HG02840 (cell line): ENCODE measurements around the gene ATP1B1.
"Not testable (repeated sequence)": the region's sequence is repeated elsewhere in the genome, so short reads cannot be mapped to it uniquely, and the experiment has no call there.

Source experiments
- ATAC-seq: cut with Tn5 transposase; IDR thresholded peaks from one replicate; pipeline ENCODE4 v1.9.1; 2021; ENCODE audit warnings: mild to moderate bottlenecking, moderate library complexity, moderate number of reproducible peaks; ENCODE audit not compliant: unreplicated experiment, low FRiP score

Gene ATP1B1

DNA sequence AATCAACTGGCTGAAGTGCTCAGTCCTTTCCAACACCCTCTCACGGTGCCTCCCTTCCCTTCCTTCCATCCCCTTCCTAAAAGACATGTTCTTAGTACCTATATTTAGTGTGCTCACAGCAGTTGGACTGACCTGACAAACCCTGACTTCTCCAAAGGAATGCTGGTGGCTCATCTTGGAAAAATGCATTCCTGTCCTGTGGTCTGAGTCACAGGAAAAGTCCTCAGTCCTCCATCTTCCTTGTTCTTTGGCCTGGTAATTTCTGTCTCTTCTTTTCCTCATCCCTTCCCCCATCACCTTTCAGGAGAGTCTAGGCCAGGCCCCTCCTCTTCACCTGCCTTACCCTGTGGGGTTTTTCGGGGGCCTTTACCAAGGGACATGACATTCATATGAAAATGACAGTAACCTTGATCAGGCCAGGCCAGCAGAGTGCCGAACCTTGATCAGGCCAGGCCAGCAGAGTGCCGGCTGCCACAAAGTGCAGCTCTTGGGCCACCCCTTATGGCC is 7.2 kb downstream of the ATP1B1 start:
- no peak for ATAC-seq

DNA sequence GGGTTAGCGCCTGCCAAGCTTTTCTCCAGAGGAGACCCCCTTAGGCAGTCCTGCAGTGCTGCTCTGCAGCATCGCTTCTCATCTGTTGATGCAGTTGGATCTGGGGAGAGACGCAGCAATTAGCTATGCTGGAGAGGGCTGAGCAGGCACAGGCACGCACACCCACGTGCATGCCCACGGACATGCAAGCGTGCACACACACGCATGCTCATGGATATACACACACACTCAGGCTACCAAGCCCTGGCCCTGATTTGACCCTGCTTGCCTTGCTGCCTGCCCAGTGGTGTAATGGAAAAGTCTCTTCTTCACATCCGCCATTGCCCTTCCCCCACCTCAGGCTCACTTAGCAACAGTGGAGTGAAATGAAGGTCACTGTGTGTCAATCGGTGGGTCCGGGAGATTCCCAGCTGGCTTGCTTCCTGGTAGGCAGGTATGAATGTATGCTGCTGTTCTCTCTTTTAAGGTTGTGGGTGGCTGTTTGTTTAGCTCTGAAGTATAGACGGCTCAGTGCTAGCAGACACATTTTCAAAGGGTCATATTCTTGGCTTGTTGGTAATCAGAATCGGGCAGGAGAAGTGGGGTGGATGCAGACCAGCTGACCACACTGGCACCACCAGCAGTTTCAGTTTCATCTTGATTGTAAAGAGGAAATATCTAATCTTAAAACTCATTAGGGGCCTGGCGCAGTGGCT is 9.5 kb downstream of the ATP1B1 start:
- no peak for ATAC-seq

DNA sequence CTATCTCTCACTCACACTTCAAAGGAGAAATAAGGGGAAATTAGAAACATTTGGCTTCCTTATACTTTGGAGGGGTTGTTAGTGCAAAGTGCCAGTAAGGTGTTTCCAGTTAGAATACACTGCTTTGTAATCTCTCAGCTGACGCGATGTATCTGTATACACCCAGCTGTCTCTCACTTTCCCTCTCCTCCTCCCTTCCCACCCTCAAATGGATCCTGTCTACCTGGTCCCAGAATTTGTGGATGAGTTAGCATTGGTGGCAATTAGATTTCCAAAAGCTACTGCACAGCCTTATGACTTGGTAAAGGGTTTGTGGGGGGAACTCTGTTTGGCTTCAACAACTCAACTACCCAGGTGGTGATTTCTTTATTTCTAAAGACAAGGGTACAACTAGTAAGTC is 10.5 kb downstream of the ATP1B1 start:
- no peak for ATAC-seq

DNA sequence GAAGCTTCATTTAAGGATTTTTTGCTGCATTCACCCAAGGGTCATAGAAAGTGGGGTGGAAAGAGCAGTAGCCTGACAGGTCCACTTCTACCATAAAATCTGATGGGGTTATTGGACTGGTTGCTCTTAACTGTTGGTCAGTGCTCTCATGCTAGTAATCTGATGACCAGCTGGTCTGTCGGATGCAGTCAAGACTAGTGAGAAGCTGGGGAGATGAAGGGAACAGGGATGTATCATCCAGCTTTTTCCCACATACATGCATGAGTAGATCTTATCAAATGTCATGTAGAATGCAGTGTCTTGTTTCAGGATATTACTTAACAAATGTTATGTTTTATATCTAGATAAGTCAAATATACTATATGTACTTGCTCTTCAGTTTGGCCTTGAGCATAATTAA is 11.1 kb downstream of the ATP1B1 start:
- ATAC-seq = no peak

DNA sequence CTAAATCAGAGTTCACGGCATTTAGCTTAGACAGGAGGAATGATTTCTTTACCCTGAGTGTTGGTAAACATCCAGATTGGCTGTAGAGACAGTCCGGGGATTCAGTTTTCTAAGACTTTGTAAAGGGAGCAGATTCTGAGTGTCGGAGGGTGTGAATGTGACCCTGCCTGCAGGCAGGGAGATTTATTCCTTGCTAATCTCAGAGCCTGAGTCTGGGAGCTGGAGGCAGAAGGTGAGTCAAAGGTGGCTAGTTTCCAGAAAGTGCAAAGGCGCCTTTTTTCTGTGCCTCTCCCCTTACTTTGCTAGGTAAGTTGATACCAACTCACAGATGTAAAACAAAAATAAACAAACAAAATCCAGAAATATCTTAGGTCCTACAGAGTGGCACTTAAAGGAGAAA is 11.7 kb downstream of the ATP1B1 start:
- ATAC-seq = no peak

DNA sequence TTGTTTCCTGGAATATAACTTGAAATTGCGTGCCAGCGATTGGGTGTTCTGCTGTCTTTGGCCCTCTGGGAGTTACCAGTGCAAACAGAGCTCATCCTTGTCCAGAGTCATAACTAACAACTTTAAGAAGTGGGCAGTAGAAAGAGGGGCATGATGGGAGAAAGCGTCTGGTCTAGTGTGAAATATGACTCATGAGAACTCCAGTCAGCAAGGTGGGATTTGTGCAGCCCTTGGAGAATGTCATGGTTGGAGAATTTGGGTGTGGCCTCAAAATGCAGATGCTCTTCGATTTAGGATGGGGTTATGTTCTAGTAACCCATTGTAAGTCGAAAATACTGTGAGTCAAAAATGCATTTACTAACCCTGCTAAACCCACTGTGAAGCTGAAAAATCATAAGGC is 12.9 kb downstream of the ATP1B1 start:
- no peak for ATAC-seq

DNA sequence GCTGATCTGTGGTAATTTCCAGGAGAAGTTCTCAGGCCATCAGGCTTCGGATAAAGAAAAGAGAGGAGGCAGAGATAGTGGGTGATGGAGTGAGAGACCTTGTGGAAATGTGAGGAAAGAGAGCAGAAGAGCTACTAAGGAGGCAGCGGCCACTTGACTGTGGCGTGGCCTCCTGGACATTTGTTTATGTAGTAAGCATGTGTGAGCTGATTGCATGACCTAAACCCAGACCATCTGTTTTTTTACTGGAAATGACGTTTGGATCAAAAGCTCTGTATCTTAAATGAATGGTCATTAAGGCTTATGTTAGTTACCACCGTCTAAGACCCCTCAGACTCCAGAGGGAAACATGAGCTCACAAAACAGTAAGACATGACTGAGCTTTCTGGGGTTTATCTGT is 13.6 kb downstream of the ATP1B1 start:
- ATAC-seq = no peak

DNA sequence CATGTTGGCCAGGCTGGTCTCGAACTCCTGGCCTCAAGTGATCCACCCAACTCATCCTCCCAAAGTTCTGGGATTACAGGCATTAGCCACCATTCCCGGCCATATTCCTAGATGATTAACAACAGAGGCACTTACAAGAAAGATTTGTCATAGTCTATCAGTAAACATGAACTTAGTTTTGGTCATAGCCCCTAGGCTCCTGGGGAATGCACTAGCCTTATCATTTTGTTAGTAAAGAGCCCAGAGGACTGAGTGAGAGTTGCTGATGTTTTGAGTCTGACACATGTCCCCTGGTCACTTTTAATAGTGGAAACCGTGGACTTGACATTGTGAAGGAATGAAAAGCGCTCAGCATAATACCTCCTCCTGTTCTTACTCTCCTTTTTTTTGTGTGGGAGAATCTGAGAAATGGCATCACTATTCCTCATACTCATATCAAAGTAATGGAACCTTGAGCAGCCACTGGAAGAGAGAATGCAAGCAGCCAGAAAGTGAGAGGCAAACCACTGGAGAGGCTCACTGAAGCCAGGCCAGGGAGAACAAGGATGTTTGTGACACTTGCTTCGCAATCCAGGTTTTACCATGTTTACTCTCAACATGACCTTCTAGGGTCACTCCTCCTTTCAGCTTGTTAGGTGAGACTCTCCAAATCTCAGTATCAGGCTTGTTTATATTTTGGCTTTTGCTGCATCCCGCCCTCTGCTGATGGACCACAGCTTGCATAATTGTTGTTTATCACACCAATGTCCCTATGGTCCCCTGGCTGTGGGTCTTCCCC is 14.8 kb downstream of the ATP1B1 start:
- no peak for ATAC-seq

DNA sequence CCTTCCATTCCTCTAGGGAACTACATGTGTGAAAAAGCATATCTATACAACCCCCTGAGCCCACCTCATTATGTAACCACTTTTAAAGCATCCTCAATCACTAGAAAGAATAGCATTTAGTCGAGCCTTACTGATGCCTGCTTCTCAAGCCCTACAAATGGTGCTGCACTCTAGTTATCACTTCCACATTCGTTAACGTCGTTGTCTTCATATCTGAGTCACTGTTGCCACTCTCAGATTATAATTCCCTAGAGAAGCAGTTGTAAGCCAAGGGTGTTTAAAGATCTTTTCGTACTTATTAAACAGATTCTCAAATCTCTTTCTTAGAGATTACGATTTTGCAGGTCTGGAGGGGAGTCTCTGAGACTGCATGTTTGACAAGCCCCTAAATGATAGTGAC is 16.5 kb downstream of the ATP1B1 start:
- no peak for ATAC-seq

DNA sequence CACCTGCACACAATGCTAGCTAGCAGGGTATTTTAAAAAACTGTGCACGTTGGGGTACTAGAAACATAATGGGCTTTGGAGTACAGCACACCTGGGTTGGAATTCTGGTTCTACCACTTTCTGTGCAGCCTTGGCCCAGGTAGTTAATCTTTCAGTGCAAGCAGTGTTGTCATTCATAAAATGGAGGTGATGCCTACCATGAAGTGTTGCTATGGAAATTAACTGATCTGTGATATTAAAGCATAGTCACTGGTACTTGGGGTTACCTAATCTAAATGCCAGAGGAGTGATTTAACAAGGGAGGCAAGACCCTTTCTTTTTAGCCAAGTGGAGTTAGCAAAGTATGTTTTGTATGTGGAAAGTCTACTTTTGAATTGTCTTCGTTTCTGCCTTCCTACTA is 18.0 kb downstream of the ATP1B1 start:
- ATAC-seq = no peak

DNA sequence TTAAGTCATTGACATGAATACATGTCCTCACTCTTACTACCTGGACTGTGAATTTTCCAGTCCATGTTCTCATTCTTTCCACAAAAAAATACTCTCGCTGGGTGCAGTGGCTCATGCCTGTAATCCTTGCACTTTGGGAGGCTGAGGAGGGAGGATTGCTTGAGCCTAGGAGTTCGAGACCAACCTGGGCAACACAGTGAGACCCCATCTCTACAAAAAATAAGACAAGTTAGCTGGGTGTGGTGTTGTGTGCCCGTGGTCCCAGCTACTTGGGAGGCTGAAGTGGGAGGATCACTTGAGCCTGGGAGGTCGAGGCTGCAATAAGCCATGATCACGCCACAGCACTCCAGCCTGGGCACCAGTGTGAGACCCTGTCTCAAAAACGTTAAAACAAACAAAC is 19.1 kb downstream of the ATP1B1 start:
- not testable (repeated sequence) for ATAC-seq

DNA sequence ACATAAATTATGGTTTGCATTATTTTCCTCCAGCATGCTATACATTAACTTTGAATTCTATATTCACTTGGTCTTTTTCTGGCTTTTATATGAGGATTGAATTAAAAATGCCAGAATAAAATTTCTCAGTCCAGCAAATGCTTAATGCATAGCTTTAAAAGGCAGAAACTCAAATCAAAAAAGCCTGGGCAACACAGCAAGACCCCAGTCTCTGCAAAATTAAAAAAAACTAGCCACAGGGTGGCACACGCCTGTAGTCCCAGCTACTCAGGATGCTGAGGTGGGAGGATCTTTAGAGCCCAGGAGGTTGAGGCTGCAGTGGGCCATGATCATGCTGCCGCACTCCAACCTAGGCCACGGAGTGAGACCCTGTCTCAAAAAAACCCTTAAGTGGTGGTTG is 19.8 kb downstream of the ATP1B1 start:
- ATAC-seq = no peak

DNA sequence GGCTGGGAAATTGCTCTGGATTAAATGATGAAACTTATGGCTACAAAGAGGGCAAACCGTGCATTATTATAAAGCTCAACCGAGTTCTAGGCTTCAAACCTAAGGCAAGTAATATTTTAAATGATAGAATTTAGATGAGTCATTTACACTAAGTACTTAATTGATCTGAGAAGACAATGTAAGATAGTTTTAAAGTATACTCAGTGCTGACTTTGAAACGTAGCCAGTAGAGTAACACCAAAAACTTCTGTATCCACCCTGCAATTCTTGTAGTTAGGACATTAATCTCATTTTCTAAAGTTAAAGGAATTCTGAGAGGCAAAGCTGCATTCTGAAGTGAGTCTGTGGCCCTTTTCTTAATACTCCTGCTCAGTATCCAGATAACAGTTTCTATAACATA is 20.8 kb downstream of the ATP1B1 start:
- no peak for ATAC-seq

DNA sequence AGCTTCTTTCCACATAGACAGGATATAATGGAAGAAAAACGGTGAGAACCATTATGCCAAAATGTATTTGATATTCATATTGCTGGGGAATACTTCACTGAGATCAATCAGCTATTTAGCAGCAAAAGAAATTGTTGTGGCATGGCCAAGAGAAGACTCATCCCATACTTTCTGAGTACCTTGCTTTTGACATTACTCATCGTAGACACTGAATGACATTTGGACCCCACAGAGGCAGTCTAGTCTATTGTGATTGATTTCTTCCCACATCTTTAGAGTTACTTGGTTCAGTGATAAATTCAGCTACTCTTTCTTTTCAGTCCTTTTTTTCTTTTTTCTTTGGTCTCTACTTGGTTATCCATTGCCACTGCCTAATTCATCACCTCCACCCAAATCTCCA is 22.1 kb downstream of the ATP1B1 start:
- no peak for ATAC-seq

DNA sequence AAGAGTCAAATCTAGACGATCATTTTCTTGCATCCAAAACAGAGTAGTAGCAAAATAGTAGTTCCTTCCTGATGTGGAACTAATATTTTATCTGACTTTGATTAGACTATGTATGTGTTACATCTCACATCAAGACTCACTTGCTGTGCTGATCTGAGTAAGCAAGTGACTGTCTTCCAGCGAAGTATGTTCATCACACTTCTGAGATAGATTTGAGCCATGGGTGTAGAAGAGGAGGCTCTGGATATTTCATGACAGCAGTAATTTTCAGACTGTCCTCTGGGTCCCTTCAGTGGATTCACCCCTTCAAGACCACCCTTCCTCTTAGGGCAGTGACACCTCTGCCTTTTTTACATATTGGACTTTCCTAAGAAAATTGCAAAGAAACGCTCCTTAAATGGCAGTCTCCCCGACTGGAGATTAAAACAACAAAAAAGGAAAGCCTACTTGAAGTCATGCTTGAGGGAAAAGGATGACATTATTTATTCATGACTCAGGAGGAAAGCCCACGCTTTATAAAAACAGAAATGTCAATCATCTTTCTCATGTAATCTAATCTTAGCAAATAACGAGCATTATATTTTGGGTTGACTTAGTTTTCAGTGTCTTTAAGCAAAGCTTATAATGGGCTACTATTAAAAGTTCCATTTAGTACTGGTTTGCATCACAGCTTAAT is 22.8 kb downstream of the ATP1B1 start:
- no peak for ATAC-seq

DNA sequence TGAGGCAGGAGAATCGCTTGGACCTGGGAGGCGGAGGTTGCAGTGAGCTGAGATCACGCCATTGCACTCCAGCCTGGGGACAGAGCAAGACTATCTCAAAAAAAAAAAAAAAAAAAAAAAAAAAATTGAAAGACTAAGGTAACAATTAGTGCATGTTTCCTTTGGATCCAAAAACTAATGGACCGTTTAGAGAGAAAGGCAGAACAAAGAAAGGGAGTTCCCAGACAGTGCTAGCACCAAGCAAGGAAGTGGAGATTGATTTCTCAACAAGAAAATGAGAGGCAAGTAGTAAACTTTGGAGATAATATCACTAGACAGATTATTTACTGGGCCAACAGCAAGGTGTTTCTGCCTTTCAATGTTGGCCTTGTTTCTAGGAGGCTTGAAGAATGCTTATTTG is 24.2 kb downstream of the ATP1B1 start:
- ATAC-seq = no peak

DNA sequence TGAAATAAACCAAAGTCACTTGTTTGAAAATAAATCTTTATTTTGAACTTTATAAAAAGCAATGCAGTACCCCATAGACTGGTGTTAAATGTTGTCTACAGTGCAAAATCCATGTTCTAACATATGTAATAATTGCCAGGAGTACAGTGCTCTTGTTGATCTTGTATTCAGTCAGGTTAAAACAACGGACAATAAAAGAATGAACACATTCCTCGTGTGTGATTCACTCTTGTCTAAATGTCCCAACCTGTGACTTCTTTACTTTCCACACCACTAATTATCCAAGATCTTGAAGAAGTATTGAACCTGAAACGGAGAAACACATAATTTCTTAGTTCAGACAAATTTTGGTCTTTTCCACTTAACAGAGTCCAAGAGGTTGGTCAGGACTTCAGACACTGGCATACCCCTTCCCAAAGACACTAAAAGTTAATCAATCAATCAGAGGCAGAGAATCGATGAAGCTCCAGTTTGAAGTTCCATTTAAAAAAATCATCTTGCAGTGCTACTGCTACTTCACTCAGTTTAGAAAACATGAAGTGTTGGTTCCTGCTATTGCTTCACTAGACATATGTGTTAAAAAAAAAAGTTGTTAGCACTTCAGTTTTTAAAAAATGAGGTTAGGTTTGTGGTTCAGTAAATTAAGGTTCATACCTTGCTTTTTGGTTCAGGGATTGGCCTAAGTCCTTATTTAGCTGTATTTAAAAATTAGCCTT is 26.2 kb downstream of the ATP1B1 start:
- ATAC-seq = no peak

DNA sequence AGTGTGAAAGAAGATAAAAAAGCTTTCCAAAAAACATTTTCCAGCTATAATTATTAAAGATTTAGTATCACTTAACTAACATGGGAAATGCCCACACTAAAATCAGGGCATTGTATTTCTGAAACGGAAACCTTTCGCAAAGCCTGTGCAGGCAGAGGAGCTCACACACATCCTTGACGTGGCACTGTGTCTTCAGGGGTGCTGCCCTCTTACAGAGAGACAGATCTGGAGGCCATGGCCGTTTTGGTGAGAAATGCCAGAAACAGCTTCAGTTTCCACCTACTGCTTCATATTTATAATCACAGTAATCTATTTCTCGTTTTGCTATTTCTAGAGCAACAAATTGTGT is 26.7 kb downstream of the ATP1B1 start:
- no peak for ATAC-seq

DNA sequence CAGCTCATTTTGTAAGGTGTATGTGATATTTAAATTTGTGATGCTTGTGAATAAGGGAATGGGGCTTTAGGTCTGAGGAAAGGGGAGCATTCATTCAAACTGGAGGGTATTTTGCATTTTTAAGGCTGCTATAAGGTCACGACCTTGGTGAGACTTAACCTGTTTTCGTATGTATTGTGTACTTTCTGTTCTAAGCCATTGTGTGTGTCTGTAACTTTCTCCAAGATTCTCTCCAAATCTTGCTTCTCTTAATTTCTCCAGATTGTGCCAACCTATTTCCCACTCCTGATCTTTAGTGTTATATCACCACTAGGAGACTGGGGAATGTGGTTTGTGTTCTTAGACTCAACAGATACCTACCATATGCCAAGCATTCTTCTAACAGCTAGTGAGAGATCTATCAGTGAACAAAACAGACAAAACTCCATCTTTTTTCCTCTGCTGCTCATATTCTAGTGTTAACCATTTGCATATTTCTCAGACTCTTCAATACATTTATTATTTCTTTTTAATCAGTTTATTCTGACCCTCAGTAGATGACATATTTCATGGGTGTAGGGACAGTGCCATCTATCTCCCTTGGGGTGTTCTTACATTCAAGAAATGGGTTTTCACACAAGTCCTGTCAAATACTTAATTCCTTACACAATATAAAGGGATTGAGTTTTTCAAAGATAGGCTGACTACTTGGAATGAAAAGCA is 27.5 kb downstream of the ATP1B1 start:
- ATAC-seq = no peak

DNA sequence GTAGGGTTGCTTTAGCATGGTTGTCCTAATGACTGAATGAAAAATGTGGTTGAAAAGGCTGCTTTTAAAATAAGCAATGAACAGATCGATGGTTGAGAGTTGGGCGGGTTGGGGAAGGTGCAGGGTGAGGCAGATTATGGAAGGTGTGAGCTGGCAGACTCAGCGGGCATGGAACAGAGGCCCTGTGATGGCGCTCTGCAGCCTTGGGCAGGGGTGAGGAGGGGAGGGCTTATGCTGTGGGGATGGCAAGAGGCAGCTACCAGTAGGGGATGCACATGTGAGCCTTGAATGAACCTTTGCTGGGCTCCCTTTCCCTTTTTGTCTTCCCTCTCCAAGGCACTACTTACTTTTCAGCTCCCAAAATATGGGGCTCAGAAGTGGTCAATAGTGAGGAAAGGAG is 30.9 kb downstream of the ATP1B1 start:
- no peak for ATAC-seq
